PC-9 (cell line): ENCODE results near the gene TMEM240. TPM values are rescaled to one million over a fixed set of nuclear protein-coding genes. Genes with fewer than 3 reads are reported as not detected.

ENCODE experiments used
- BruUV-seq: library from RNA; stranded (reverse); fragments of 400-500 nt; replicated peaks from 2 replicates; lab custom pipeline; 2021; lab: Mats Ljungman, UMichigan
- CTCF ChIA-PET: fragments of 300-600 bp; sonication (Branson Sonifier 250); formaldehyde crosslinking; loops from one replicate; lab custom pipeline; 2022; ENCODE audit warnings: antibody characterized with exemption; lab: Charles Lee
- POLR2A ChIA-PET: fragments of 300-600 bp; sonication (Branson Sonifier 250); formaldehyde crosslinking; loops from one replicate; lab custom pipeline; 2022; ENCODE audit warnings: antibody characterized with exemption; ENCODE audit not compliant: unreplicated experiment; lab: Charles Lee
- DNase-seq, 2 experiments: peaks; one replicate each; pipeline versions ENCODE4 v3.0.0 to v3.0.0-alpha.2; 2015 to 2022; ENCODE audit warnings: mixed read lengths in 1 of 2
- H2AFZ ChIP-seq: fragments of 200-600 bp; sonication (generic); 2 replicates; pipeline ENCODE4 v1.8.1; 2017; ENCODE audit warnings: antibody characterized with exemption
- H3F3A ChIP-seq: fragments of 200-600 bp; sonication (generic); 2 replicates; pipeline ENCODE4 v1.8.1; 2017; ENCODE audit warnings: antibody characterized with exemption, mild to moderate bottlenecking, low read depth; ENCODE audit not compliant: insufficient read depth
- H3K27ac ChIP-seq: fragments of 200-600 bp; sonication (generic); 2 replicates; pipeline ENCODE4 v1.6.1; 2016; ENCODE audit warnings: mixed run types
- H3K27me3 ChIP-seq: fragments of 200-600 bp; sonication (generic); 2 replicates; pipeline ENCODE4 v1.6.1; 2016; ENCODE audit warnings: low read depth, mixed run types; ENCODE audit not compliant: insufficient read depth
- H3K36me3 ChIP-seq: fragments of 200-600 bp; sonication (generic); 2 replicates; pipeline ENCODE4 v1.6.1; 2016; ENCODE audit warnings: low read depth, mixed run types
- H3K4me1 ChIP-seq: fragments of 200-600 bp; sonication (generic); replicated peaks from 2 replicates; pipeline ENCODE4 v1.6.1; 2016; ENCODE audit warnings: mixed run types; ENCODE audit not compliant: insufficient read depth
- H3K4me2 ChIP-seq: fragments of 200-600 bp; sonication (generic); 2 replicates; pipeline ENCODE4 v1.6.1; 2017; ENCODE audit warnings: mixed run types
- H3K4me3 ChIP-seq: fragments of 200-600 bp; sonication (generic); 2 replicates; pipeline ENCODE4 v1.6.1; 2016; ENCODE audit warnings: mixed run types
- H3K79me2 ChIP-seq: fragments of 200-600 bp; sonication (generic); 2 replicates; pipeline ENCODE4 v1.6.1; 2017; ENCODE audit warnings: low read depth, mixed run types
- H3K9me2 ChIP-seq: fragments of 200-600 bp; sonication (generic); 2 replicates; pipeline ENCODE4 v1.8.1; 2017; ENCODE audit warnings: mild to moderate bottlenecking; ENCODE audit not compliant: insufficient read depth
- H3K9me3 ChIP-seq: fragments of 200-600 bp; sonication (generic); 2 replicates; pipeline ENCODE4 v1.8.1; 2016; ENCODE audit warnings: low read depth; ENCODE audit not compliant: insufficient read depth
- H4K20me1 ChIP-seq: fragments of 200-600 bp; sonication (generic); 2 replicates; pipeline ENCODE4 v1.8.1; 2017; ENCODE audit not compliant: insufficient read depth
- EZH2 ChIP-seq: fragments of 200-600 bp; sonication (generic); IDR thresholded peaks from 2 replicates; pipeline ENCODE4 v1.8.0; 2017; ENCODE audit warnings: antibody characterized with exemption, low read depth
- intact Hi-C: fragments of 100-400 bp; cut with micrococcal nuclease; formaldehyde crosslinking; loops from one replicate; pipeline ENCODE4 v1.10.0; 2022; ENCODE audit not compliant: unreplicated experiment
- total RNA-seq: library from RNA; stranded (reverse); gene quantifications from 2 replicates; pipeline ENCODE4 v1.2.3, GENCODE V29; 2021
- TF ChIP-seq, protein P1 (sequence below): fragments of 200-600 bp; sonication (generic); conservative IDR thresholded peaks from 2 replicates; pipeline ENCODE4 v1.6.1; 2017; ENCODE audit warnings: mixed run types, antibody characterized with exemption, mild to moderate bottlenecking, moderate library complexity

TMEM240 gene
- total RNA-seq, 1 experiment from 2014 or later: 8.3 TPM

DNA sequence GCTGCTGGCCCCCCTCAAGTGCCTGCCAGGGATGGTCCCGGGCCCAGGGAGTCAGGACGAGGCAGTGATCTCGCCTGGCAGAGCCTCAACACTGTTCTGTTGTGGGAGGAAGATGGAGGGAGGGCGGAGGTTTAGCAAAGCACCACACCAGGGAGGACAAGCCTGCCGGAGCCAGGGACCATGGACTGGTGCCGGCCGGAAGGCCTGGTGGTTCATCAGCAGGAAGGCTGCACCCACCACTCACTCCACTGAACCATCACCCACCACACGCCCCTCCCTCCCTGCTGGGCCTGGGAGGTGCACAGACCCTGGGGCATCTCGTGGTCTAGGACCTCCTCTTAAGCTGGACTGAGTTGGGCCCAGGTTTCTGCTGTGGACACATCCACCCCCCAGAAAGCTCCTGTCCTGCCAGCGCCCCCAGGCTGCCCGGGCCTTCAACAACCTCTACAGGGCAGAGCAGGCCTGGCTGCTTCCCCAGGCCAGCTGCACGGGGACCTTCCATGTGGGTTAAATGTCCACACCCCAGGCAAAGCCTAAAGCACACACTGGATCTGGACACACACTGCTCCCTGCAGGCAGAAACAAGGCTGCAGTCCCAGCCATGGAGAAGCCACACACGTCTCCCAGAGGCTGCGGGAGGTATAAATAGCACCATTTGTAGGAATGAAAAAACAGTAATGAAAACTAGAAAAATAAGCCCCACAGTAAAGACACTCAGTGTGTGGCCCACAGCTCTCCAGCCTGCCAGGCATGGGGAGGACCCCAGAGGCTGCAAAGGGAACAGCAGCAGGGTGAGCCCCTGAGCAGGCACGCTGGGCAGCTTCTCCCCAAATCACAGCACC is 10.4 kb upstream of the TMEM240 start:
- DNase-seq: no peak
- CTCF ChIA-PET: no interaction called here
- H3K36me3 ChIP-seq: no peaks in the 10 kb centered on the region; the same call in 1 of the 2 replicates

DNA sequence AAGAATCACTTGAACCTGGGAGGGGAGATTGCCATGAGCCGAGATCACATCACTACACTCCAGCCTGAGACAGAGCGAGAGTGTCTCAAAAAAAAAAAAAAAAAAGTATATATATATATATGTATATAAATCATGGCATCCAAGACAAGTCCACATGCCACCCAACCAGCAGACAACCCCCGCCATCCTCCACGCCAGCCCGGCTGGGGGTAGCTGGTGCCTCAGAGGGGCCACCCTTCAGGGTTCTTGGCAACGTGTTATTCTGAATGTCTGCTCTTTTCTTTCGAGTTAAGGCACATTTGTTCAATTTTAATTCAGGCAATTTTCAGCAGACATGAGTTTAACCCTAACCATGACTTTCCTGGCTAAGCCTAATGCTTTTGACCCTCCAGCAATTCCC is 9.7 kb upstream of the TMEM240 start:
- no peak for TF ChIP-seq EZH2
- TF ChIP-seq, protein P1, sequence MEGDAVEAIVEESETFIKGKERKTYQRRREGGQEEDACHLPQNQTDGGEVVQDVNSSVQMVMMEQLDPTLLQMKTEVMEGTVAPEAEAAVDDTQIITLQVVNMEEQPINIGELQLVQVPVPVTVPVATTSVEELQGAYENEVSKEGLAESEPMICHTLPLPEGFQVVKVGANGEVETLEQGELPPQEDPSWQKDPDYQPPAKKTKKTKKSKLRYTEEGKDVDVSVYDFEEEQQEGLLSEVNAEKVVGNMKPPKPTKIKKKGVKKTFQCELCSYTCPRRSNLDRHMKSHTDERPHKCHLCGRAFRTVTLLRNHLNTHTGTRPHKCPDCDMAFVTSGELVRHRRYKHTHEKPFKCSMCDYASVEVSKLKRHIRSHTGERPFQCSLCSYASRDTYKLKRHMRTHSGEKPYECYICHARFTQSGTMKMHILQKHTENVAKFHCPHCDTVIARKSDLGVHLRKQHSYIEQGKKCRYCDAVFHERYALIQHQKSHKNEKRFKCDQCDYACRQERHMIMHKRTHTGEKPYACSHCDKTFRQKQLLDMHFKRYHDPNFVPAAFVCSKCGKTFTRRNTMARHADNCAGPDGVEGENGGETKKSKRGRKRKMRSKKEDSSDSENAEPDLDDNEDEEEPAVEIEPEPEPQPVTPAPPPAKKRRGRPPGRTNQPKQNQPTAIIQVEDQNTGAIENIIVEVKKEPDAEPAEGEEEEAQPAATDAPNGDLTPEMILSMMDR: no peak
- Histone ChIP-seq H3K9me3 (no peaks in the 10 kb centered on the region), H3K9me2 (no peaks in the 10 kb centered on the region), H3K4me2 (no peak overlapping the region), H2AFZ (no peak overlapping the region), H3K4me1 (no peaks in the 10 kb centered on the region), H3K27ac (no peak overlapping the region), H3F3A (peaks cover 15% of the 10 kb centered on the region; the same call in 1 of the 2 replicates), H3K4me3 (no peak overlapping the region), H4K20me1 (peaks cover 40% of the 10 kb centered on the region), H3K27me3 (no peaks in the 10 kb centered on the region), H3K79me2 (peaks cover 14% of the 10 kb centered on the region; the same call in 1 of the 2 replicates), H3K36me3 (no peaks in the 10 kb centered on the region; the same call in 1 of the 2 replicates)
- no peak for DNase-seq
- ChIA-PET POLR2A (no interaction called here), CTCF (no interaction called here)
- BruUV-seq: no TSS peak
- intact Hi-C loops: no loop called here

More for the DNA sequence above, 10.4 kb upstream of the TMEM240 start:
- Histone ChIP-seq H4K20me1 (peaks cover 44% of the 10 kb centered on the region), H3F3A (peaks cover 12% of the 10 kb centered on the region; the same call in 1 of the 2 replicates), H2AFZ (no peak overlapping the region), H3K4me1 (no peaks in the 10 kb centered on the region), H3K27ac (no peak overlapping the region), H3K27me3 (no peaks in the 10 kb centered on the region), H3K9me2 (no peaks in the 10 kb centered on the region), H3K79me2 (peaks cover 14% of the 10 kb centered on the region; the same call in 1 of the 2 replicates), H3K4me2 (no peak overlapping the region), H3K4me3 (no peak overlapping the region), H3K9me3 (no peaks in the 10 kb centered on the region)
- POLR2A ChIA-PET: interaction anchor here (0.7 kb wide), 1 partner anchor 203 kb away, joined by 3 read pairs; no protein-coding TSS in a partner anchor
- BruUV-seq: no TSS peak
- no peak for TF ChIP-seq EZH2
- TF ChIP-seq, protein P1: peak; percentile 31; the same call in 1 of the 2 replicates
- intact Hi-C loops: no loop called here

DNA sequence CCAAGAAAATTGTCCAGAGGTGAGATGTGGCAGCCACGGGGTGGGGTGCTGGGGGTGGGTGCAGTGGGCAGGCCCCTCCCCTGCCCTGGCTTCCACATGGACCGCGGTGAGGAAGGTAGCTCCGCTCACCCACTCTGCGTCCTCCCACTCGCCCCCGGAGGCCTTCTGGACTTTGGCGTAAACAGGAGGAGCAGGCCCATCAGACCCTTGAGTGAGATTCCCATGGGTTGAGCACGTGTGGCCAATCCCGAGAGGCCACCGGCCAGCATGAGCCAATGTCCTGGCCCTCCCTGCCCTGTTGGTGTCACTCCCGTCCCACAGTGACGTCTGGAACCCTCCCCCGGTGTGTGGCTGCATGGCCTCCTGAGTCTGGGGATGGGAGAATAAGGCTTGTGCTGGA is 8.2 kb upstream of the TMEM240 start:
- DNase-seq: no peak
- Histone ChIP-seq H3K36me3 (peaks cover 3% of the 10 kb centered on the region; the same call in 1 of the 2 replicates), H3K79me2 (0 out of 2 replicates have a peak, but pooled peaks cover 10% of the 10 kb centered on the region), H3K4me1 (no peaks in the 10 kb centered on the region), H3K4me3 (no peak overlapping the region), H3K4me2 (no peak overlapping the region), H3K27me3 (no peaks in the 10 kb centered on the region), H3K9me3 (no peaks in the 10 kb centered on the region), H4K20me1 (peaks cover 34% of the 10 kb centered on the region), H2AFZ (no peak overlapping the region), H3K9me2 (no peaks in the 10 kb centered on the region), H3K27ac (no peak overlapping the region), H3F3A (peaks cover 29% of the 10 kb centered on the region; the same call in 1 of the 2 replicates)
- intact Hi-C loops: no loop called here
- CTCF ChIA-PET: no interaction called here
- TF ChIP-seq EZH2: no peak
- TF ChIP-seq, protein P1: no peak
- BruUV-seq: no TSS peak
- POLR2A ChIA-PET: no interaction called here
